ENCODE results near the gene VAV3.
"Not testable (repeated sequence)": the region's sequence is repeated elsewhere in the genome, so short reads cannot be mapped to it uniquely, and the experiment has no call there.

Gene VAV3, protein sequence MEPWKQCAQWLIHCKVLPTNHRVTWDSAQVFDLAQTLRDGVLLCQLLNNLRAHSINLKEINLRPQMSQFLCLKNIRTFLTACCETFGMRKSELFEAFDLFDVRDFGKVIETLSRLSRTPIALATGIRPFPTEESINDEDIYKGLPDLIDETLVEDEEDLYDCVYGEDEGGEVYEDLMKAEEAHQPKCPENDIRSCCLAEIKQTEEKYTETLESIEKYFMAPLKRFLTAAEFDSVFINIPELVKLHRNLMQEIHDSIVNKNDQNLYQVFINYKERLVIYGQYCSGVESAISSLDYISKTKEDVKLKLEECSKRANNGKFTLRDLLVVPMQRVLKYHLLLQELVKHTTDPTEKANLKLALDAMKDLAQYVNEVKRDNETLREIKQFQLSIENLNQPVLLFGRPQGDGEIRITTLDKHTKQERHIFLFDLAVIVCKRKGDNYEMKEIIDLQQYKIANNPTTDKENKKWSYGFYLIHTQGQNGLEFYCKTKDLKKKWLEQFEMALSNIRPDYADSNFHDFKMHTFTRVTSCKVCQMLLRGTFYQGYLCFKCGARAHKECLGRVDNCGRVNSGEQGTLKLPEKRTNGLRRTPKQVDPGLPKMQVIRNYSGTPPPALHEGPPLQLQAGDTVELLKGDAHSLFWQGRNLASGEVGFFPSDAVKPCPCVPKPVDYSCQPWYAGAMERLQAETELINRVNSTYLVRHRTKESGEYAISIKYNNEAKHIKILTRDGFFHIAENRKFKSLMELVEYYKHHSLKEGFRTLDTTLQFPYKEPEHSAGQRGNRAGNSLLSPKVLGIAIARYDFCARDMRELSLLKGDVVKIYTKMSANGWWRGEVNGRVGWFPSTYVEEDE

DNA sequence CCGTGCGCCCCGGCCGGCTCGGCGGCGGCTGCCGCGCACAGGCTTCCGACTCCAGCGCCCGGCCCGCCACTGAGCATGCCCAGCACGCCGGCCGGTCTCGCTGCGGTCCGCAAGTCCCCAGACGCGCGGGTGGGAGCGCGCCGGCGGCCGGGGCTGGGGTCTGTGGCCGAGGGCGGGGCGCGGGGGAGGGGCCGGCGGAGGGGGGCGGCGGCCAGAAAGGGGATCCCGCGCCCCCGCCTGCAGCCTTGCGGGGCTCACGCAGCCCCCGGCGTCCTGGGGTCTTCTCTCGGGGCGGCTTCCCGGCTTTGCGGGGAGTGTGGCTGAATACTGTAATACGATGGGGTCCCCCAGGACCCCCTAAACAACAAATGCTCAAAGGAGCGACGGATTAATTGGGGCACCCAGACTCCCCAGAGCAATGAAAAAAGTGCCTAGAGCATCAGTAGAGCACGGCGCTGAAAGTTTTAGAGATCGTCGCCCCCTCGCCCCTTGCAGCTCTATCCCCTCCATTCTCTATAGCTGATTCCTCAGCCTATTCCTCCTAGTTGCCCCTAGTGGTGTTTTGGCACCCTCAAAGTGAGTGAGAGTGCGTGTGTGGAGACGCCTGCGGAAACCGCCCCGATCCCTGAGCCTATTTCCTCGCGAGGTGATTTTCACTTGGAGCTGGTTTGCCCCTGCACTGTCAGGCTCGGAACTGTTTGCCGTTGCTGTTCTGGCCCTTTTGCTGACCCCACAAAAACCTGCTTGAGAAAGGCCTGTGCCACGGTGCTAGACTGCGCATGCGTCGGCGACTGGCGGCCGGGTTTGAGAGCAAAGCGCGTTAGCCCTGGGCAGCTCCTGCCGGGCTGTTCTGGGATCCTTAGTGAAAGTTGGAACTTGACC lies at the start of gene VAV3:
VAV3 (minus strand) TSS at position 71 of the 882 bp plus-strand sequence. CDS start 311 bp downstream, outside the sequence.
- H3K4me3 ChIP-seq (ENCODE audit: low read length) = peak within 1 kb of the TSS; percentile 33
- no peak for TF ChIP-seq ZNF274 (IDR thresholded peaks at IDR 0.05; ENCODE audit: low read depth, low read length)

DNA sequence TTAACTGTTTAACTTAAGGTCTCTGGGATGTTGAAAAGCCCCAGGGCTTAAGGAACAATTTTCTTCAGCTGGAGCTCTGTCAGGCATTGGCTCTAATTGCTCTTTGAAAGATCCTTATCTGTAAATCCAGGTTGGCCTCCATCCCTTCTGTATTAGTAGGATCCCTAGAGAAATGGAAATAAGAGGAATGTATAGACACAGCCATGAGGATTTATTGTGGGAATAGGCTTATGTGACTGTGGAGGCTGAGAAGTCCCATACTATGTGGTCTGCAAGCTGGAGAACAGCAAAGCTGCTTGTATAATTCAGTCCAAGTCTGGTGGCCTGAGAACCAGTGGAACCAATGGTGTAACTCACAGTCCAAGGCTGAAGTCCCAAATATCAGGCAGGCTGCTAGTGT lies 47.6 kb upstream of the VAV3 start:
- no peak for TF ChIP-seq ZNF274 (IDR thresholded peaks at IDR 0.05; ENCODE audit: low read depth, low read length)
- H3K4me3 ChIP-seq (ENCODE audit: low read length) = no peak overlapping the region

DNA sequence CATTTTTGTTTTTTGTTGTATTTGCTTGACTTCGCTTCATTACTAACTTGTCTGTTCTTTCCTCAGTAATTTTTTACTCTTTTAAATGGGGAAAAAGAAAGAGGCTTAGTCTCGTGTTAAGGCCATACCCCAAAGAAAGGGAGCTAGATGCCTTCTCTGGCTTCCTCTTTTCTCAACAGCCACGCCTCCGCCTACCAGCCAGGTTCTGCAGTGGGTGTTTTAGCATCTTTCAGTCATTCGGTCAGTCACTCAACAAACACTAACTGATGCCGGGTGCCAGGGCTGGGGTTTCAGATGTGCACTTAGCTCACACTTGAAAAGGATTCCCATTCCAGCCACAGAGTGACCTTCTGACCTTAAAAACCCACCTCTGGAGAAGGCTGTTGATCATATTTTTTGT lies 46.3 kb upstream of the VAV3 start:
- H3K4me3 ChIP-seq (ENCODE audit: low read length) = no peak overlapping the region
- no peak for TF ChIP-seq ZNF274 (IDR thresholded peaks at IDR 0.05; ENCODE audit: low read depth, low read length)

DNA sequence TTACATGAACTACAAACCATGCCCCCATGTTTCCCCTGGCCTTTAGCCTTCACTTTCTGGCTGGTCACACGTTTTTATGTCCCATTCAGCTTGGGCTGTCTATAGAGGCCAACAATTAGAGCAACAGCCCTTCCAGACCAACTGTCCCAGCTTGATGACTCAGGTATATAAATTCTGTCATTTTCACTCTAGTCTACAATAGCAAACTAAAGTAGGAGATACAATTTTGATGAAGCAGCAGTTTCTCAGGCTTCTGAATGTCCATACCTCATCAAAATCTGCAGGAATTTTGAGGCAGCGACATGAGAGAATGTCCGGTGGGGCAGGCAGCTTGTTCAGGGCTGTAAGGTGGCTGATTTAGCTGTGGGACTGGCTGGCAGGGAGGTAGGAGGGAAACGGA lies 45.6 kb upstream of the VAV3 start:
- no peak overlapping the region for H3K4me3 ChIP-seq (ENCODE audit: low read length)
- no peak for TF ChIP-seq ZNF274 (IDR thresholded peaks at IDR 0.05; ENCODE audit: low read depth, low read length)

DNA sequence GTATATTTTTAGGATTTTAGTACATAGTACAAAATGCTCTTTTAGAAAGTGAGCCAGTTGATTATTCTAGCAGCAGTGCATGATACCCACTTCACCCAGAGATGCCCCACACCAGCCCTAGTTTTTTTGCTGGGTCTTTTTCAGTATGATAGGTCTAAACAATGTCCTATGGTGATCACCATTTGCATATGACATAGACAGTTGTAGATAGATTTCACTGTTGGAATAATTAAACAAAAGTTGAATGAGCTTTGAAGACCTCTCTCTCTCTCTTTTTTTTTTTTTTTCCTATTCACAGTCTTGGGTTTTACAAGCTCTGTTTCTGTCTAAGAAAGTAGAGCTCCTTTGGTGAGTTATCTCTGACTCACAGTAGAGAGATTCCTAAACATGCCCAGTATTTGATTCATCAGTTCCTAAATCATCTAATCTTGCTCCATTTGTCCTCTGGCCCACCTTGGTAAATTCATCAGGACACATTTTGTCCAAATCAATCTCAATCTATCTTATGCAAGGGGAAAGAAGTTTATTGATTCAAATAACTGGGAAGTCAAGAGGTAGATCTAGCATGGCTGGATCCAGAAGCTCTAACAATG lies 44.7 kb upstream of the VAV3 start:
- TF ChIP-seq ZNF274 (IDR thresholded peaks at IDR 0.05; ENCODE audit: low read depth, low read length) = no peak

DNA sequence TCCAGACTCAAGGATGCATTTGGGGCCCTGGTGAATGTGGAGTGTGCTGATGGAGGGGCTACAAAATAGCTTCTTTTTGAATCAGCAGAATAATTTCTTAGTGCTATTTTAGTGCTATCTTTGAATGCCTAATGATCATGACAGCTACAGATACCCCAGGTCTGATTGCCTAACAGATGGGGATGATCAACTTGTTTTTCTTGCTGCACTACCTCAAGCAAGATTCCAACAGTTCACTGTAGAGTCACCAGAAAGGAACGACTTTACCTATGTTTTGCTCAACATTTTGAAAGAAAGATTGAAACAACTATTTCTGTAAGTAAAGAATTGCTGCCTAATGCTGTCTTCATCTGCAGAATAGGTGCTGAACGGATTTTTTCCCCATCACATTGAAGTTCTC lies 42.6 kb upstream of the VAV3 start:
- TF ChIP-seq ZNF274 (IDR thresholded peaks at IDR 0.05; ENCODE audit: low read depth, low read length) = no peak
- H3K4me3 ChIP-seq (ENCODE audit: low read length) = no peak overlapping the region

More for the DNA sequence above, 44.7 kb upstream of the VAV3 start:
- no peak overlapping the region for H3K4me3 ChIP-seq (ENCODE audit: low read length)

DNA sequence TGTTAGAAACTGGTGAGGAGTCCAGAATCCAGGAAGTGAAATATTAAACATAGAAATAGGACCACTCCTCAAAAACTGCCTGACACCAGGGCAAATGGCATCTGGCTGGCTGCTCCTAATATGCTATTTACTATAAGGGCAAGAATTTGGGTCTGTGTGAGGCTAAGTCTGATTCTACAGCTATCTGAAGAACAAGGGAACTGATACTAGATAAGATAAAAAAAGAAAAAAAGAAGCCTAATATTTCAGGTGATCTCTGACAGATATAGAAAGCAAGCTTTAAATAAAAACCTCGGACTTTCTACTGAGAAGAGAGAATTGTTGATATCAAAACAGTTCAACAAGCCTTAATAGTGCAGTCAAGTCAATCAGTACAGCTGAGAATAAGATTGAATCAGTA lies 42.1 kb upstream of the VAV3 start:
- no peak overlapping the region for H3K4me3 ChIP-seq (ENCODE audit: low read length)
- TF ChIP-seq ZNF274 (IDR thresholded peaks at IDR 0.05; ENCODE audit: low read depth, low read length) = no peak

DNA sequence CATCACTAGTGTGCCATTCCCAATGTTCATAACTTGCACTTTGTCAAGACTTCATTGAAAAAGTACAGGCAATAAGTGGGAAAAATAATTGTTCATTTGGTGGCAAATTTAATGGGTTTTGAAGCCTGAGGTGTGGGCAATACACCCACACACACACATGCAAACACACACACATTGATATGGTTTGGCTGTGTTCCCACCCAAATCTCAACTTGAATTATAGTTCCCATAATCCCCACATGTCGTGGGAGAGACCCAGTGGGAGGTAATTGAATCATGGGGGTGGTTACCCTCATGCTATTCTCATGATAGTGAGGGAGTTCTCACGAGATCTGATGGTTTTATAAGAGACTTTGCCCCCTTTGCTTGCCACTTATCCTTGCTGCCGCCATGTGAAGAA lies 39.9 kb upstream of the VAV3 start:
- not testable (repeated sequence) for H3K4me3 ChIP-seq (ENCODE audit: low read length)

DNA sequence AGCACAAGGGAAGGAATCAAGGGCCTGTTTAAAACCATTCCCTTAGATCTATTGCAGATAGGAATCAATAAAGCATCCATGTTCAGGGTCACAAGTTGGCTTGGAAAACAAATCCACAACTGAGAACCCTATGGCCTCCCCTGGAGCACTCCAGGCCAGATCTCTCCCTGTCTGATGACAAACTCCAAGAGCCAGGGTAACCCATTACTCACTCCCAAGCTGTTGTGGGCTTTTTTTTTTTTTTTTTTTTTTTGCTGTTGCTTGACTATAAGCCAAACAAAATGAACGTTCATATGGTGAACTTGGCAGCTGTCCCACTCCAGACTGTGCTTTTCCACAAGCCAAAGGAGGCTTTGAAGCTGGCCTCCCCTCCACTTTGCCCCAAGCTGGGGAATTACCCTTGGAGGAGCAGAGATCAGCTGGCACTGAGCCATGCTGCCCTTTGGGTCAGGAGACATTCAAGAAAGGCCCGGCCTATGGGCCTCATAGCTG lies 35.7 kb upstream of the VAV3 start:
- no peak overlapping the region for H3K4me3 ChIP-seq (ENCODE audit: low read length)
- no peak for TF ChIP-seq ZNF274 (IDR thresholded peaks at IDR 0.05; ENCODE audit: low read depth, low read length)

DNA sequence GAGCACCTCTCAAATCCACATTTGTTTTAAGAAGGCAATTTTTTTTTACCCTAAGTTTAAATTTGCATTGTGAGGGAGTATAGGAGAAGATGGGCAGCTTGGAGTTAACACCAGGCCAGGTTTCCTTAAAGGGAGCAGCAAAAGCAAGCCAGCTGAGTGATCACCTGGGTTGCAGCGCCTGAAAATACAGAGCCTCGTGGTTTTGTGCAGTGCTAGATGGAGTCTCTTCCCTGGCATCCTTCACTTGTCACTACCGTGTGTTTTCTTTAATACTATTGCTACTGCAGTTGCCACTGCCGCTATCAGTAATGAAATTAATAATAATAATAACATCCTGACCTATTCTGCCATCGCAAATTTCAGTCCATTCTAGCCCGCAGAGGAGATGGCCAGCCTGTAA lies 35.2 kb upstream of the VAV3 start:
- no peak overlapping the region for H3K4me3 ChIP-seq (ENCODE audit: low read length)
- no peak for TF ChIP-seq ZNF274 (IDR thresholded peaks at IDR 0.05; ENCODE audit: low read depth, low read length)

DNA sequence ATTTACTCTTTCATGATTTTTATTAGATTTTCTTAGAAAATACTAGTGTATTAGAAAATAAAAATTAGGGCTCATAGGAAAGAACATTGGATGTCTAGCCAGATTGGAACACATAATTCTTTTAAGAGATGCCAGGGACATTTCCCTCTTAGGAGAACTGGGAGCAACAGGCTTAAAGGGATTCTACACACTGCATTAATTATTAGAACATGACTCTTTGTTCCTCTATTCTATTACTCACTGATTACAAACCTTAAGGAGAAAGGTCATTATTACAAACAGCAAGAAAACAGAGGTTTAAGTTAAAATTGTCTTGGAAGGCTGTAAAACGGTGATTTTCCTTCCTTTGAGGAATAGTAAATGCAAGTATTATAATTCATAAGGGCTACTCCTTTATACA lies 32.9 kb upstream of the VAV3 start:
- TF ChIP-seq ZNF274 (IDR thresholded peaks at IDR 0.05; ENCODE audit: low read depth, low read length) = no peak

DNA sequence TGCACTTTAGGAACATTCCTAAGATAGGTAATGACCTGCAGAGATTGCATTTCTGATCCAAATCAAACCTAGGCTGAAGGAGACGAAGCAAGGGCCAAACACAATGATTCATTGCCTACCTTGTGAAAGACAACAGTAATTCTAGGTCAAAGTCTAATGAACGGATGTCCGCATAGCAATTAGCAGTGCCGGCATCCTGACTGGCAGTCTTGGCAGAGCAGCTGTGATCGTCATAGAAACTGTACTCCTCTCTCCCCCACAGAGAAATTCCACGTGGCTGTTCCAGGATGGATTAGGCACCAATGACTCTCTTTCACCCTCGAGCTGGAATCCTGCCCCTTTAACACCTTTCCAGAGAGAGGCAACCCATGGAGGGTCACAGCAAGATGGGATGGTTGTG lies 28.9 kb upstream of the VAV3 start:
- H3K4me3 ChIP-seq (ENCODE audit: low read length) = no peak overlapping the region
- no peak for TF ChIP-seq ZNF274 (IDR thresholded peaks at IDR 0.05; ENCODE audit: low read depth, low read length)

More for the DNA sequence above, 32.9 kb upstream of the VAV3 start:
- H3K4me3 ChIP-seq (ENCODE audit: low read length) = no peak overlapping the region

DNA sequence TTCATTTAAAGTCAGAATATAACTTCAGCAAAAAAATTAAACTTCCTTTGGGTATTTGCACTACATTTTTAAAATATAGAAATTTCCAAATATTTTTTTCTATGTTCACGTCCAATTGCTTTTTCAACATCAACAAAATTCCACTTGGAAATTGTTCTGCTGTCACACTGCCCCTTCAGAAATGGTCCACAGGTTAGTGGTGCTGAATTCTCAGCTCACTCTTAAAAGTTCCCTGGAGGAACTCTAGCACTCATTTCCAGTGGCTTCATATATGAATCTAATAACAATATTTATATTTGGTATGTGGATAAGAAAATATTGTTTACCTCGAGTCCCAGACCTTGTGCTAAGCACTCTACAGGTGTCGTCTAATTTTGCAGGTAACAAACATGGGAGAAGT lies 27.4 kb upstream of the VAV3 start:
- no peak for TF ChIP-seq ZNF274 (IDR thresholded peaks at IDR 0.05; ENCODE audit: low read depth, low read length)
- H3K4me3 ChIP-seq (ENCODE audit: low read length) = no peak overlapping the region
